ENCODE data around the gene SUGP2. TPM values are rescaled to one million over a fixed set of nuclear protein-coding genes. Genes with fewer than 3 reads are reported as not detected.

SUGP2 gene
- total and polyA plus RNA-seq, 9 of the 15 experiments (the other 6 are each of a cell fraction or from before 2014, with no cell fraction given), result 13.1 to 101 (median 63.1) TPM

- Histone ChIP-seq H3K9me1 (ENCODE audit: control insufficient read depth, insufficient read depth, low read length) (peaks cover 4% of the 10 kb centered on the region), H3K27ac (ENCODE audit: extremely low read depth, low read depth, low read length) (no peak overlapping the region), H3K4me1 (replicated peaks in 1 of 2; ENCODE audit: control insufficient read depth in 2 of 2, insufficient read depth in 2 of 2, low read length in 2 of 2) (peaks cover 4 to 51% of the 10 kb centered on the region in 2 experiments; a peak in 4 of 5 replicates), H3K36me3 (ENCODE audit: control insufficient read depth, insufficient read depth, low read length) (peaks cover 90% of the 10 kb centered on the region), H3K4me2 (ENCODE audit: insufficient read depth, low read length) (no peak overlapping the region), H4K20me1 (replicated peaks; ENCODE audit: control insufficient read depth, insufficient read depth, low read length) (0 out of 2 replicates have a peak, but pooled peaks cover 4% of the 10 kb centered on the region), H3K9ac (ENCODE audit: insufficient read depth in 1 of 2, low read depth in 2 of 2, low read length in 2 of 2) (no peak overlapping the region; a peak in 1 of 4 replicates), H3K27me3 (ENCODE audit: control insufficient read depth in 2 of 2, insufficient read depth in 2 of 2, low read length in 2 of 2) (no peaks in the 10 kb centered on the region), H3K79me2 (ENCODE audit: control insufficient read depth, insufficient read depth, low read length) (peaks cover 10% of the 10 kb centered on the region), H2AFZ (ENCODE audit: low read depth, low read length) (no peak overlapping the region), H3K9me3 (replicated peaks; ENCODE audit: control insufficient read depth, insufficient read depth, low read depth, low read length) (no peaks in the 10 kb centered on the region), H3K4me3 (no peak overlapping the region)
- POLR2A ChIA-PET, result interaction anchor here (0.6 to 1.5 kb wide), 5 partner anchors 14 to 1833 kb away, joined by 3 to 4 read pairs (median 3); no protein-coding TSS in a partner anchor
- peak; percentile 72 to 83 (median 76) for DNase-seq (ENCODE audit: extremely low read depth in 1 of 4, low spot score in 3 of 4)
- FAIRE-seq, result peak; percentile 76
- BruUV-seq (replicated peaks), result no TSS peak
- peak; percentile 86 for ATAC-seq
- in situ Hi-C loops (cut with MboI) (no loop called here), intact Hi-C loops (cut with micrococcal nuclease) (loop anchor here (1.0 to 10.0 kb wide), 3 partner anchors 59 to 271 kb away; partner anchors contain the start of genes MAU2 and SUGP1)
- CTCF ChIA-PET (ENCODE audit: low intra/inter-chr PET ratio), result interaction anchor here (0.7 to 3.0 kb wide), 5 partner anchors 59 to 172 kb away, joined by 4 to 20 read pairs (median 9); partner anchors contain the start of gene TMEM161A
- 89% methylated on average over 19 of the region's 25 CpGs for WGBS (ENCODE audit: insufficient coverage, low coverage, missing lambda C conversion rate)
- TF ChIP-seq CBX3 (IDR thresholded peaks at IDR 0.05; ENCODE audit: borderline replicate concordance in 1 of 2, low read length in 2 of 2), result no peak
- no peak for TF ChIP-seq ZBTB5 (IDR thresholded peaks at IDR 0.05)
- TF ChIP-seq XRCC5 (IDR thresholded peaks at IDR 0.05; ENCODE audit: low read depth, low read length), result 0 out of 2 replicates have a peak, but pooled peaks have one; percentile 36
- TF ChIP-seq ZNF232 (CRISPR knock-in tag; IDR thresholded peaks at IDR 0.05), result no peak
- peak in 1 of 2 experiments; percentile 60; a peak in 1 of 4 replicates for TF ChIP-seq TEAD1 (CRISPR knock-in tag; IDR thresholded peaks at IDR 0.05)
- peak; percentile 58; the same call in 1 of the 2 replicates for TF ChIP-seq POLR2G (IDR thresholded peaks at IDR 0.05; ENCODE audit: low read depth, low read length)
- TF ChIP-seq PCBP1 (IDR thresholded peaks at IDR 0.05; ENCODE audit: low read depth, low read length, poor library complexity, severe bottlenecking), result no peak
- no peak for TF ChIP-seq ZNF76 (CRISPR knock-in tag; IDR thresholded peaks at IDR 0.05; ENCODE audit: borderline replicate concordance)
- TF ChIP-seq SMARCB1 (IDR thresholded peaks at IDR 0.05; ENCODE audit: insufficient read length, low read depth), result no peak
- peak; percentile 67 for TF ChIP-seq RB1 (IDR thresholded peaks at IDR 0.05; ENCODE audit: low read depth)
- TF ChIP-seq ZNF408 (CRISPR knock-in tag; IDR thresholded peaks at IDR 0.05; ENCODE audit: low read depth), result no peak
- TF ChIP-seq NKRF (IDR thresholded peaks at IDR 0.05; ENCODE audit: borderline replicate concordance), result no peak
- TF ChIP-seq TFAP4 (CRISPR knock-in tag; IDR thresholded peaks at IDR 0.05; ENCODE audit: borderline replicate concordance), result peak; percentile 42; the same call in 1 of the 2 replicates
- 0 out of 2 replicates have a peak, but pooled peaks have one; percentile 26 for TF ChIP-seq TRIM28 (IDR thresholded peaks at IDR 0.05)
- peak; percentile 61; the same call in 1 of the 2 replicates for TF ChIP-seq STAG1 (CRISPR knock-in tag; IDR thresholded peaks at IDR 0.05; ENCODE audit: borderline replicate concordance)
Observed at GRCh38 chr19:19053508-19054314, 20.4 kb upstream of the SUGP2 start.

Data from K562 (cell line).